Neural cell (in vitro differentiated cells): ENCODE measurements around the gene DAZAP1. TPM values are rescaled to one million over a fixed set of nuclear protein-coding genes. Genes with fewer than 3 reads are reported as not detected.

Source experiments
- H2AFZ ChIP-seq: fragments of 200-600, 300-800 bp; sonication (generic), shearing (Covaris generic); 2 replicates; pipeline ENCODE4 v1.6.0; 2014; ENCODE audit warnings: low read depth, mild to moderate bottlenecking, antibody characterized with exemption, low read length, moderate library complexity
- H3F3A ChIP-seq: fragments of 200-600 bp; shearing (Covaris generic); 2 replicates; pipeline ENCODE4 v1.6.1; 2016; ENCODE audit warnings: mild to moderate bottlenecking, moderate library complexity, mixed read lengths, antibody characterized with exemption, low read length; ENCODE audit not compliant: insufficient read depth, poor library complexity, severe bottlenecking
- H3K27ac ChIP-seq: fragments of 200-600, 300-800 bp; sonication (generic), shearing (Covaris generic); 2 replicates; pipeline ENCODE4 v1.5.1; 2014; ENCODE audit warnings: mild to moderate bottlenecking, low read length, moderate library complexity
- H3K27me3 ChIP-seq: fragments of 300-800, 200-600 bp; sonication (generic), shearing (Covaris generic); 2 replicates; pipeline ENCODE4 v1.6.0; 2014; ENCODE audit warnings: mild to moderate bottlenecking, low read depth, low read length, moderate library complexity; ENCODE audit not compliant: insufficient read depth
- H3K36me3 ChIP-seq: fragments of 300-800, 200-600 bp; sonication (generic), shearing (Covaris generic); 2 replicates; pipeline ENCODE4 v1.5.1; 2014; ENCODE audit warnings: mild to moderate bottlenecking, antibody characterized with exemption, low read length, moderate library complexity; ENCODE audit not compliant: insufficient read depth
- H3K4me2 ChIP-seq: fragments of 300-800, 200-600 bp; sonication (generic), shearing (Covaris generic); 2 replicates; pipeline ENCODE4 v1.6.0; 2014; ENCODE audit warnings: mild to moderate bottlenecking, low read length
- H3K4me3 ChIP-seq: fragments of 300-800, 200-600 bp; sonication (generic), shearing (Covaris generic); 2 replicates; pipeline ENCODE4 v1.5.1; 2014; ENCODE audit warnings: mild to moderate bottlenecking, low read length, moderate library complexity
- H3K79me2 ChIP-seq: fragments of 200-600 bp; shearing (Covaris generic); replicated peaks from 2 replicates; pipeline ENCODE4 v1.6.0; 2014; ENCODE audit warnings: mild to moderate bottlenecking, low read length, moderate library complexity; ENCODE audit not compliant: insufficient read depth
- H3K9ac ChIP-seq: fragments of 300-800, 200-600 bp; sonication (generic), shearing (Covaris generic); 2 replicates; pipeline ENCODE4 v1.6.1; 2016; ENCODE audit warnings: mild to moderate bottlenecking, low read length, mixed read lengths
- H3K9me2 ChIP-seq: fragments of 200-600 bp; shearing (Covaris generic); 2 replicates; pipeline ENCODE4 v1.6.1; 2016; ENCODE audit warnings: mild to moderate bottlenecking, low read length, mixed read lengths; ENCODE audit not compliant: insufficient read depth
- H3K9me3 ChIP-seq: fragments of 200-600, 300-800 bp; sonication (generic), shearing (Covaris generic); 2 replicates; pipeline ENCODE4 v1.6.1; 2016; ENCODE audit warnings: mild to moderate bottlenecking, mixed run types, low read length, moderate library complexity, mixed read lengths
- H4K20me1 ChIP-seq: fragments of 200-600 bp; shearing (Covaris generic); 2 replicates; pipeline ENCODE4 v1.6.1; 2016; ENCODE audit warnings: mild to moderate bottlenecking, mixed run types; ENCODE audit not compliant: insufficient read depth
- CTCF ChIP-seq: fragments of 450-650 bp; IDR thresholded peaks from 2 replicates; pipeline ENCODE4 v1.5.1; 2014; ENCODE audit warnings: antibody characterized with exemption, mild to moderate bottlenecking, moderate library complexity; ENCODE audit not compliant: poor library complexity, severe bottlenecking
- EP300 ChIP-seq: fragments of 450-650 bp; conservative IDR thresholded peaks from 2 replicates; pipeline ENCODE4 v1.6.1; 2014; ENCODE audit warnings: antibody characterized with exemption, mild to moderate bottlenecking, moderate library complexity; ENCODE audit not compliant: poor library complexity, severe bottlenecking
- EZH2 ChIP-seq: fragments of 200-600, 300-800 bp; shearing (Covaris generic), sonication (generic); IDR thresholded peaks from 2 replicates; pipeline ENCODE4 v1.6.1; 2014; ENCODE audit warnings: antibody characterized with exemption, low read length, borderline replicate concordance, mild to moderate bottlenecking; ENCODE audit not compliant: insufficient read depth, poor library complexity, severe bottlenecking
- MXI1 ChIP-seq: fragments of 450-650 bp; conservative IDR thresholded peaks from 2 replicates; pipeline ENCODE4 v1.6.1; 2014; ENCODE audit warnings: antibody characterized with exemption, mild to moderate bottlenecking; ENCODE audit not compliant: poor library complexity, severe bottlenecking
- POLR2AphosphoS5 ChIP-seq: IDR thresholded peaks from 2 replicates; pipeline ENCODE4 v1.6.1; 2012
- RAD21 ChIP-seq: fragments of 450-650 bp; conservative IDR thresholded peaks from 2 replicates; pipeline ENCODE4 v1.6.1; 2014; ENCODE audit warnings: antibody characterized with exemption, mild to moderate bottlenecking, moderate library complexity
- SMC3 ChIP-seq: fragments of 450-650 bp; conservative IDR thresholded peaks from 2 replicates; pipeline ENCODE4 v1.6.1; 2014; ENCODE audit warnings: antibody characterized with exemption, mild to moderate bottlenecking, moderate library complexity; ENCODE audit not compliant: poor library complexity
- TAF1 ChIP-seq: IDR thresholded peaks from 2 replicates; pipeline ENCODE4 v1.6.1; 2012; ENCODE audit warnings: low read depth
- polyA plus RNA-seq: library from polyadenylated mRNA; depleted of rRNA; stranded (reverse); fragments of >200 nt; gene quantifications from 2 replicates; pipeline ENCODE4 v1.2.3, GENCODE V29; 2014
- TF ChIP-seq, protein P1 (sequence below): IDR thresholded peaks from 2 replicates; pipeline ENCODE4 v1.6.1; 2012; ENCODE audit warnings: borderline replicate concordance

Gene DAZAP1
- polyA plus RNA-seq, 1 donor from 2014 or later = 60.5 TPM

- Histone ChIP-seq H3F3A (no peaks in the 10 kb centered on the region), H3K36me3 (no peaks in the 10 kb centered on the region), H3K27me3 (no peaks in the 10 kb centered on the region), H4K20me1 (no peaks in the 10 kb centered on the region), H3K27ac (no peak overlapping the region), H3K79me2 (no peaks in the 10 kb centered on the region), H3K9ac (no peak overlapping the region), H2AFZ (no peak overlapping the region), H3K9me3 (no peaks in the 10 kb centered on the region), H3K4me2 (no peak overlapping the region), H3K4me3 (no peak overlapping the region), H3K9me2 (no peaks in the 10 kb centered on the region)
- TF ChIP-seq CTCF (no peak), EP300 (no peak), SMC3 (no peak), RAD21 (no peak), POLR2AphosphoS5 (no peak), MXI1 (no peak), TAF1 (no peak), EZH2 (no peak)
- TF ChIP-seq, protein P1, sequence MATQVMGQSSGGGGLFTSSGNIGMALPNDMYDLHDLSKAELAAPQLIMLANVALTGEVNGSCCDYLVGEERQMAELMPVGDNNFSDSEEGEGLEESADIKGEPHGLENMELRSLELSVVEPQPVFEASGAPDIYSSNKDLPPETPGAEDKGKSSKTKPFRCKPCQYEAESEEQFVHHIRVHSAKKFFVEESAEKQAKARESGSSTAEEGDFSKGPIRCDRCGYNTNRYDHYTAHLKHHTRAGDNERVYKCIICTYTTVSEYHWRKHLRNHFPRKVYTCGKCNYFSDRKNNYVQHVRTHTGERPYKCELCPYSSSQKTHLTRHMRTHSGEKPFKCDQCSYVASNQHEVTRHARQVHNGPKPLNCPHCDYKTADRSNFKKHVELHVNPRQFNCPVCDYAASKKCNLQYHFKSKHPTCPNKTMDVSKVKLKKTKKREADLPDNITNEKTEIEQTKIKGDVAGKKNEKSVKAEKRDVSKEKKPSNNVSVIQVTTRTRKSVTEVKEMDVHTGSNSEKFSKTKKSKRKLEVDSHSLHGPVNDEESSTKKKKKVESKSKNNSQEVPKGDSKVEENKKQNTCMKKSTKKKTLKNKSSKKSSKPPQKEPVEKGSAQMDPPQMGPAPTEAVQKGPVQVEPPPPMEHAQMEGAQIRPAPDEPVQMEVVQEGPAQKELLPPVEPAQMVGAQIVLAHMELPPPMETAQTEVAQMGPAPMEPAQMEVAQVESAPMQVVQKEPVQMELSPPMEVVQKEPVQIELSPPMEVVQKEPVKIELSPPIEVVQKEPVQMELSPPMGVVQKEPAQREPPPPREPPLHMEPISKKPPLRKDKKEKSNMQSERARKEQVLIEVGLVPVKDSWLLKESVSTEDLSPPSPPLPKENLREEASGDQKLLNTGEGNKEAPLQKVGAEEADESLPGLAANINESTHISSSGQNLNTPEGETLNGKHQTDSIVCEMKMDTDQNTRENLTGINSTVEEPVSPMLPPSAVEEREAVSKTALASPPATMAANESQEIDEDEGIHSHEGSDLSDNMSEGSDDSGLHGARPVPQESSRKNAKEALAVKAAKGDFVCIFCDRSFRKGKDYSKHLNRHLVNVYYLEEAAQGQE = no peak
These were observed 36.6 kb upstream of the DAZAP1 start for GRCh38 chr19:1370579-1371361.

DNA sequence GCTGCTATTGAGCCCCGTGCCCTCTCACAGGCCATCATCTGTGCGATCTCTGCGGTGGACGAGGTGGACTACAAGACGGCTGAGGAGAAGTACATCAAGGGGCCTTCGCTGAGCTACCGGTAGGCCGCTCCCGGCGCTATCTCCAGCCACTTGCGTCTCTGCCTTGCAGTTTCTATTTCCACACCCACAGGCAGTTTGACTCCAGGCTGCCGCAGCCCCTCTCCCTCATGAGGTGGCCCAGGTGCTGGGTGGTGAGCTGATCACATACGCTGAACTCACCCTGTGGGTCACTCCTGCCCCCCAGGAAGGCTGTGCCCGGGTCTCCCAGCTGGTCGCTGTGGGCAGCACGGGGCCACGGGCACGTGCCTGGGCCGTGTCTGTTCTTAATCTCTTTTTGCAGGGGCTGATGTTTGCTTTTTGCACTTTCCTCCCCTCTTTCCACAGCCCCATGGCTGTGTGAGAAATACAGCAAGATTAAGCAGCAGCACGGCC, 34.3 kb upstream of the DAZAP1 start:
- Histone ChIP-seq H2AFZ (no peak overlapping the region), H3K4me2 (no peak overlapping the region), H4K20me1 (no peaks in the 10 kb centered on the region), H3K36me3 (no peaks in the 10 kb centered on the region), H3K9me3 (no peaks in the 10 kb centered on the region), H3K9me2 (no peaks in the 10 kb centered on the region), H3K4me3 (no peak overlapping the region), H3K9ac (no peak overlapping the region), H3K27me3 (no peaks in the 10 kb centered on the region), H3K27ac (no peak overlapping the region), H3K79me2 (no peaks in the 10 kb centered on the region), H3F3A (no peaks in the 10 kb centered on the region)
- TF ChIP-seq POLR2AphosphoS5 (no peak), RAD21 (no peak), EZH2 (no peak), MXI1 (no peak), SMC3 (no peak)
- TF ChIP-seq, protein P1 = no peak
